ENCODE data around the gene CTNNA2. TPM values are rescaled to one million over a fixed set of nuclear protein-coding genes. Genes with fewer than 3 reads are reported as not detected.

CTNNA2 gene
- total RNA-seq, 6 experiments from 2014 or later: 0.44 TPM; not detected in 5

DNA sequence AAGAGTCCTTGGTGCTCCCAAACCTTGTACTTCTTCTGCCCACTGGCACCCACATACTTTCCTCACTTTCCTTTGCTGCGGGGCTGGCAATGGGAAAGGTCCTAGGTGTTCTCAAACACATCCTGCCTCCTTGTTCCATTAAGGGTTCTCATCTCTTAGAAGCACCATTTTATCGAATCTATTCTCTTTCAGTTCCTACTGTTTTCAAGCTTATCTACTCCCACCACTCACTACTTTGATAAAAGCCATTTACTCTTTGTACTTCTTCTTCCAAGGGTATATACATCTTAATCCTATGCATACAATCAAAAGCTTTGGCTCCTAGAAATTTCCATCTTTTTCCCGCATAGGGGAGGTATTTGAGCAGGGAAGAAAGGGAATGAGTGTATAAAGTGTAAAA, 868.8 kb downstream of the CTNNA2 start:
- no peaks in the 10 kb centered on the region for H3K9me3 ChIP-seq
- no peak for DNase-seq
- TF ChIP-seq POLR2A (IDR thresholded peaks at IDR 0.05): no peak
- TF ChIP-seq, protein P1, sequence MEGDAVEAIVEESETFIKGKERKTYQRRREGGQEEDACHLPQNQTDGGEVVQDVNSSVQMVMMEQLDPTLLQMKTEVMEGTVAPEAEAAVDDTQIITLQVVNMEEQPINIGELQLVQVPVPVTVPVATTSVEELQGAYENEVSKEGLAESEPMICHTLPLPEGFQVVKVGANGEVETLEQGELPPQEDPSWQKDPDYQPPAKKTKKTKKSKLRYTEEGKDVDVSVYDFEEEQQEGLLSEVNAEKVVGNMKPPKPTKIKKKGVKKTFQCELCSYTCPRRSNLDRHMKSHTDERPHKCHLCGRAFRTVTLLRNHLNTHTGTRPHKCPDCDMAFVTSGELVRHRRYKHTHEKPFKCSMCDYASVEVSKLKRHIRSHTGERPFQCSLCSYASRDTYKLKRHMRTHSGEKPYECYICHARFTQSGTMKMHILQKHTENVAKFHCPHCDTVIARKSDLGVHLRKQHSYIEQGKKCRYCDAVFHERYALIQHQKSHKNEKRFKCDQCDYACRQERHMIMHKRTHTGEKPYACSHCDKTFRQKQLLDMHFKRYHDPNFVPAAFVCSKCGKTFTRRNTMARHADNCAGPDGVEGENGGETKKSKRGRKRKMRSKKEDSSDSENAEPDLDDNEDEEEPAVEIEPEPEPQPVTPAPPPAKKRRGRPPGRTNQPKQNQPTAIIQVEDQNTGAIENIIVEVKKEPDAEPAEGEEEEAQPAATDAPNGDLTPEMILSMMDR (IDR thresholded peaks at IDR 0.05): no peak
- intact Hi-C loops (cut with DNase I): no loop called here
- no peaks in the 10 kb centered on the region for H3K4me1 ChIP-seq
- H3K4me3 ChIP-seq: no peak overlapping the region
- H3K27me3 ChIP-seq: no peaks in the 10 kb centered on the region
- H3K36me3 ChIP-seq: no peaks in the 10 kb centered on the region
- WGBS (ENCODE audit: insufficient coverage, low coverage, low lambda C conversion rate, missing lambda C conversion rate): 50% methylated on average over 3 of the region's 3 CpGs
- H3K27ac ChIP-seq: no peak overlapping the region
- ATAC-seq: no peak

DNA sequence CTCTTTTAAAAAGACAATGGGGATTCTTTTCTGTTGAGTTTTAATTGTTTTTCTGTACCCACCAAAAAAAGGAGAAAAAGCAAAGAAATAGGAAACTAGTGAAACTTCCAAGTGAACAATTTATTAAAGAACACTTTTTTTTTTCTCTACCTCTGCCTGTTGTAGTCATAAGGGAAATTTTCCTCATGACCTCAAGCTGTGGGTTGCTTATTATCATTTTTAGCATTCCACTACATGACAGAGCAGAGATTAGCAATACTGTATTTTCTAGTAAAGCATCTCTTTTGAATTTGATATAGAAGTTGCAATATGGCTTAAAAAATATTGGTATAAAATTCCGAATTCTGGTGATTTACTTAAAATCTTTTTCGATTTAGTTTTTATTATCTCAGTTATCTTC, 879.6 kb downstream of the CTNNA2 start:
- ATAC-seq (no peak), DNase-seq (no peak)
- intact Hi-C loops (cut with DNase I): no loop called here
- WGBS (ENCODE audit: insufficient coverage, low coverage, low lambda C conversion rate, missing lambda C conversion rate): 42% methylated on average over 2 of the region's 2 CpGs
- Histone ChIP-seq H3K27ac (no peak overlapping the region), H3K9me3 (no peaks in the 10 kb centered on the region), H3K4me3 (no peak overlapping the region), H3K36me3 (no peaks in the 10 kb centered on the region), H3K4me1 (no peaks in the 10 kb centered on the region), H3K27me3 (no peaks in the 10 kb centered on the region)
- TF ChIP-seq, protein P1 (IDR thresholded peaks at IDR 0.05): no peak
- no peak for TF ChIP-seq POLR2A (IDR thresholded peaks at IDR 0.05)

DNA sequence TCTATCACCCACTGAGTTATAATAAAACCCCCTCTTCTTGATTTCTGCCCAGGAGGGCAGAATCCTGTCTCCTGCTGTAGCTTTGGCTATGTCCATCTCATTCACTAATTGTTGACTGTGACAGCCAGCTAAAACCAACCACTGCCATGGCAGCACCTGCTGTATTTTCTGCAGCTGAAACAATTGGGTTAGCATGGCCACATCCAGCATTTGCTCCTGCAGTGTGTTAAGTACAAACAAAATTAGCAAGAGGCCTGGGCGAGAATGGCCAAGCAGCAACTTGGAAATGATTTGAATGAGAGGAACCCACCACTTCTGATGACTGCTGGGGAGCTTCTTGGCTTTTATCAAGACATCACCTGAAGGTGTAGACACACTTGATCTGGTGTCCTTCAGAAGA, 881.1 kb downstream of the CTNNA2 start:
- Histone ChIP-seq H3K27ac (no peak overlapping the region), H3K36me3 (no peaks in the 10 kb centered on the region), H3K27me3 (no peaks in the 10 kb centered on the region), H3K4me3 (no peak overlapping the region), H3K4me1 (no peaks in the 10 kb centered on the region), H3K9me3 (no peaks in the 10 kb centered on the region)
- WGBS (ENCODE audit: insufficient coverage, low coverage, low lambda C conversion rate, missing lambda C conversion rate): 57% methylated on average over 1 of the region's 1 CpG
- TF ChIP-seq, protein P1 (IDR thresholded peaks at IDR 0.05): no peak
- TF ChIP-seq POLR2A (IDR thresholded peaks at IDR 0.05): no peak
- DNase-seq (no peak), ATAC-seq (no peak)
- intact Hi-C loops (cut with DNase I): no loop called here

DNA sequence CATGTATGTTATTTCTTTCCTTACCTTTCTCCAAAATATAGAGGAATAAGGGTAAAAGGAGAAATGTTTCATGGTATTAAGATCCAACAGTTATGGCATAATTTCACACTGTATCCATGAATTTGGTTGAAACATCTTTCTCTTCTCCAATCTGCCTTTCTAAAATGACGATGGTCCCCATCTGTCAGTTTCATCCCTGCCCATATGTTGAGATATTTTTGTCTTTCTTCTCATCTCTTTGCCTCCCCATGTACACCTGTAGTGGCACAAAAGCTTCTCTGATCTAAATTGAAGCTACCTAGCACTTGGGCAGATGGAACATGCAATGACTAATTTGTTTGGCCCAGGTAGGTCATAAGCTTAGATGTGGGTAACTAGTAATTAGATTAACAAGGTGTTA, 882.4 kb downstream of the CTNNA2 start:
- Histone ChIP-seq H3K27ac (no peak overlapping the region), H3K9me3 (no peaks in the 10 kb centered on the region), H3K36me3 (no peaks in the 10 kb centered on the region), H3K4me1 (no peaks in the 10 kb centered on the region), H3K27me3 (no peaks in the 10 kb centered on the region), H3K4me3 (no peak overlapping the region)
- DNase-seq: no peak
- TF ChIP-seq, protein P1 (IDR thresholded peaks at IDR 0.05): no peak
- TF ChIP-seq POLR2A (IDR thresholded peaks at IDR 0.05): no peak
- intact Hi-C loops (cut with DNase I): no loop called here
- ATAC-seq: no peak
- WGBS (ENCODE audit: insufficient coverage, low coverage, low lambda C conversion rate, missing lambda C conversion rate): 62% methylated on average over 1 of the region's 1 CpG

DNA sequence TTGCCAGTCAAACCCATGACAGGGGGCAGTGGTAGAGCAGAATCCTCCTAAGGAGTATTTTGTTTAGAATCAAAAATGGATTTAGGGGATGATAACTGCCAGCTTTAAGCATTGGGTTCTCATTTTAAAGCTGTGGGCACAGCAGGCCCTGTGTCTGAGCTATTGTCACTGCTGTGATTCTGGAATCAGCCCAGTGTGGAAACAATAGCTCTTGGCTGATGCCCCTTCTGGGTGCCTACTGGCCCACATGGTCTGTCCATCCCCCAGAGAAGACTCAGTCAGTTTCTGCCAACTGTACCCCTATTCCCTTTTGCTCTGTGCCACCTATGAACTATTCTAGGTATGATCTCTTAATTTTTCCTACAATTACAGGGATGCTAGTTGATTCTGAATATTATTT, 883.4 kb downstream of the CTNNA2 start:
- intact Hi-C loops (cut with DNase I): no loop called here
- no peaks in the 10 kb centered on the region for H3K9me3 ChIP-seq
- TF ChIP-seq POLR2A (IDR thresholded peaks at IDR 0.05): no peak
- TF ChIP-seq, protein P1 (IDR thresholded peaks at IDR 0.05): no peak
- ATAC-seq (no peak), DNase-seq (no peak)
- H3K36me3 ChIP-seq: no peaks in the 10 kb centered on the region
- H3K4me3 ChIP-seq: no peak overlapping the region
- H3K27ac ChIP-seq: no peak overlapping the region
- H3K4me1 ChIP-seq: no peaks in the 10 kb centered on the region
- no peaks in the 10 kb centered on the region for H3K27me3 ChIP-seq

All from right lobe of liver (tissue), 6 donors.